Kidney tubule cell (primary cell): ENCODE data around the gene PSAPL1.
"Not testable (repeated sequence)": the region's sequence is repeated elsewhere in the genome, so short reads cannot be mapped to it uniquely, and the experiment has no call there.

Source experiments
- DNase-seq: peaks from one replicate; pipeline ENCODE4 v3.0.0-alpha.2; 2018; ENCODE audit warnings: low spot score

PSAPL1 gene

DNA sequence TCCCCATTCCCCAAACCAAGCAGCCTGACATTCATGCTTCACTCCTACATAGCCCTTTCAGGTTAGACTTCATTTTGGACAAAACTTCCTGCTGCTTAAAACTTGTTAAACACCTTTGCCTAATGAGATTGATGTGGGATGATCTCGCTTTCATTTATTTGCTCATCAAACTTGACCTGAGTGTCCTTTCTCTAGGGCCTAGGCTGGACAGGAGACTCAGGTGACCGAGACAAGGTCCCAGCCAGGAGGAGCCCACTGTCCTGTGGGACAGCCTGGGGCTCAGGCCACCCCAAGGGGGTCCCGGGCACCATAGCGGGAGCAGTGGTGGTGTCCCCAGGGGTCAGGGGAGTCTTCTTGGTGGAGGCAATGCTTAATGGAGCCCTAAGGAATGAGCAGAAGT is 23.7 kb upstream of the PSAPL1 start:
- DNase-seq, result no peak

DNA sequence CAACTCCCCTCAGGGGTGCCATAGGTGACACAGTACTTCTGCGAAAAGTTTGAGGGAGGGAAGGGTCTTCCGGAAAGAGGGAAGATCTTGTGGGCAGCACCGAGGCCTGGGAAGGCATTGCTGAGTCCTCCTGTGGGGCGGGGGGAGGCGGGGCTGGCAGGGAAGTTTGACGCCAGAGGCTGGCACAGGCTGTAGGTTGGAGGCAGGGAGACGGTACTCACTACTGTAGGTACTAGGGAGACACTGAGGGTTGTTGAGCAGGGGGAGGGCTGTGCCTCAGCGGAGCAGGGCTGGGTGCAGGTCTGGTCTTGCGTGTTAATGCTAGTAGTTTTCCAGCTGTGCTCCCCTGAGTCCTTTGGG is 23.3 kb upstream of the PSAPL1 start:
- DNase-seq, result no peak

DNA sequence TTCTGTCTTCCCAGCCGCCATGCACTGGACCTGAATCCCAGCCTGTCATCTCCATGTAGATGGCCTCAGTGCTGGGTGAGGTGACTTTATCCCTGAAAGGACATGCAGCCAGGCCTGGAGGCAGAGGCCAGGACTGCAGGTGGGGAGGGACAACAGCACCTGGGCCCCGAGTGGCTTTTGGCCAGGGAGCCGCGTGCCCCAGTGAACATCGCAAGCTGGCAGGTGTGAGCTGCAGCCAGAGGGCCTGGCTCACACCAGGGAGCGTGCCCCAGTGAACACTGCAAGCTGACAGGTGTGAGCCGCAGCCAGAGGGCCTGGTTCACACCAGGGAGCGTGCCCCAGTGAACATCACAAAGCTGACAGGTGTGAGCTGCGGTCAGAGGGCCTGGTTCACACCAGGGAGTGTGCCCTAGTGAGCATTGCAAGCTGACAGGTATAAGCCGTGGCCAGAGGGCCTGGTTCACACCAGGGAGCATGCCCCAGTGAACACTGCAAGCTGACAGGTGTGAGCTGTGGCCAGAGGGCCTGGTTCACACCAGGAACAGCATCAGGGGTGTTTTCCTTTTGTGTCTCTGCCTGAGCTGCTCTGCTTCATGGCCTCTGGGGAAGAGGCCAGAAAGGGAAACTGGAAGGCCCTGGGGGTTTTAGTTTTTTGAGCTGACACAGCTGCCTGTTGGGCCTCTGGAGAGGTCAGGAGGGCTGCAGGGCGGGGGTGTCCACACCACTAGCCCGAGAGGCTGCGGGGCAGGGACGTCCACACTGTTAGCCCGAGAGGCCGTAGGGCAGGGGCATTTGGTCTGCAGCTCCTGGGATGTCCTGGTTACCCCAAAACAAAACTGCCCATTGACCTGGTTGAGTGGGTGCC is 22.7 kb upstream of the PSAPL1 start:
- no peak for DNase-seq

DNA sequence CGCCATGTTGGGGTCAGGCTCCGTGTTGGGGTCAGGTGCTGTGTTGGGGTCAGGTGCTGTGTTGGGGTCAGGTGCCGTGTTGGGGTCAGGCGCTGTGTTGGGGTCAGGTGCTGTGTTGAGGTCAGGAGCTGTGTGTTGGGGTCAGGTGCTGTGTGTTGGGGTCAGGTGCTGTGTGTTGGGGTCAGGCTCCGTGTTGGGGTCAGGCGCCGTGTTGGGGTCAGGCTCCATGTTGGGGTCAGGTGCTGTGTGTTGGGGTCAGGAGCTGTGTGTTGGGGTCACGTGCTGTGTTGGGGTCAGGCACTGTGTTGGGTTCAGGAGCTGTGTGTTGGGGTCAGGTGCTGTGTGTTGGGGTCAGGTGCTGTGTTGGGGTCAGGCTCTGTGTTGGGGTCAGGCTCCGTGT is 18.1 kb upstream of the PSAPL1 start:
- not testable (repeated sequence) for DNase-seq

DNA sequence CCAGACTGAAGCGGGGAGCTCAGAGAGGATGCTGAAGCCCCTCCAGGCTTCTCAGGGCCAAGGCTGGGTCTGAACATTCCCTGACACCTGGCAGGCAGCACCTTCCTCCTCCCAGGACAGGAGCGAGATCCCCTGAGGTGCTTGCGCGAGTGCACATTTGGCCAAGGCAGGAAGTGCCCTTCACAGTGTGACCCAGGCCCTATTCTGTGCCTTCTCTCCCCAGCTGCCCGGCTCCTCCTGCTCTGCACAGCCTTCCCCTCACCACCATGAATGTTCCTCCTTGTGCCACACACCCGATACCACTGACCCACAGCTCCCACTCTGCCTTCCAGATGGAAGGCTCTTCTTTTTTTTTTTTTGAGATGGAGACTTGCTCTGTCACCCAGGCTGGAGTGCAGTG is 17.1 kb upstream of the PSAPL1 start:
- DNase-seq, result no peak

DNA sequence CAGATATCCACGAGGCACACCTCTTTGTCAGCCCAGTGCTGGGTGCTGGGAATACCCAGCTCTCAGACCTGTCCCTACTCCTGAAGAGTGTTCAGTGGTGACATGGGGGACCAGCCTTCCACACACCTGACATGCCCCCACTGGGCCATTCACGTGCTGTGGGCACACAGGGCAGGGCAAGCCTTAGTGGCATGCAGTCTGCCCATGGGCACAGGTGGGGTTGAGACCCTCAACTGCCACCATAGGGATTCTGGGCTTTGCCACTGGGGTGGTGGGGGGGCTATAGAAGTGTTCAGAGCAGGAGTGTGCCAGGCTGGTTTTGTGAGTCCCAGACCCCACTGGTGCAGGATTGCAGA is 16.7 kb upstream of the PSAPL1 start:
- DNase-seq, result no peak

DNA sequence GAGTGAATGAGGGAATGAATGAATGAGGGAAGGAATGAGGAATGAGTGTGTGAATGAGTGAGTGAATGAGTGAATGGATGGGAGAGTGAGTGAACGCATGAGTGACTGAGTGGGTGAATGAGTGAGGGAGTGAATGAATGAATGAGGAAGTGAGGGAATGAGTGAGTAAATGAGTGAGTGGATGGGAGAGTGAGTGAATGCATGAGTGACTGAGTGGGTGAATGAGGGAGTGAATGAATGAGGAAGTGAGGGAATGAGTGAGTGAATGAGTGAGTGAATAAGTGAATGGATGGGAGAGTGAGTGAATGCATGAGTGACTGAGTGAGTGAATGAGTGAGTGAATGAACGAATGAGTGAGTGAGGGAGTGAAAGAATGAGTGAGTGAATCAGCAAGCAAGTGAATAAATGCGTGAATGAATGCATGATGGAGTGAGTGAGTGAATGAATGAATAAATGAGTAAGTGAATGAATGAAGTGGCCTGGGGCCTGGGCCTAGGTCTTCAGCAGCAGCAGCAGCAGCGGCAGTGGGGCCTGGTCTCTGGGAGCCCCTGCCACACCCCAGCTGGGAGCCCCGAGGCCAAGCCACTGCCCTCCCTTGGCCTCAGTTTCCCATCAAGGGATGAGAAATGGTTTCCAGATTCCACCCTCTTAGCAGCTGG is 16.2 kb upstream of the PSAPL1 start:
- DNase-seq, result no peak

DNA sequence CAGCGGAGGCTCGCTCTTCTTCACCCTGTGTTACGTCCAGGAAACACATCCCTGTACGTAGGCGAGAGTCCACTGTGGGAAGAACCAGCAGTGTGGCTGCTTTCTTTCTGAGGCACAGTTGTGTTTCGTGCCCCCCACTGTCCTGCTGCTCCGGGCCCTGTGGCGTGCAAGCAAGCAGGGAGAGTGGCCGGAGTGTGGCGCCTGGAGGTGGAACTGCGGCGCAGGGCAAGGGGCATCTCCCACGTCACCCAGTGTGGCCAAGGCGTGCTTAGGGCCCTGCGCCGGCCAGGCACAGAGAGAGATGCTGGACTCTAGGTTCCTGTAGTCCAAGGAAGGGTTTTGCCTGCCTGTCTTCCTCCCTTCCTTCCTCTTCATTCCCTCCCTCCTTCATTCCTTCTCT is 13.3 kb upstream of the PSAPL1 start:
- no peak for DNase-seq

DNA sequence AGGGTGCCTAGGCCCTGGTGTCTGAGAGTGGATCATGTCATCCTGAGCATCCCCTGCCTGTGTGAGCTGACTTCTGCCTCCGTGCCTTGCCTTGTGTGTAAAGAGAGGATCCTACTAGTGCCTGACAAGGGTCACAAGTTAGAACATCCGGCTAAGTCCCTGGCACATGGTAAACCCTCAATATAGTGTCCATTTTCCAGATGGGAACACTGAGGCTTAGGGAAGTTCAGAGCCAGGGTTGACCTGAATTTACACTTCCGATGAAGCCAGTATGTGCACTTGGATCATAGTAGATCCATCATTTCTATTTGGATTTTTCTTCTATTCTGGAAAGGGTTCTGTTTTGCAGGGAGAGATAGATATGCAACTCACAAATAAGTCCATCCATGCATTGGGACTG is 12.5 kb upstream of the PSAPL1 start:
- no peak for DNase-seq

DNA sequence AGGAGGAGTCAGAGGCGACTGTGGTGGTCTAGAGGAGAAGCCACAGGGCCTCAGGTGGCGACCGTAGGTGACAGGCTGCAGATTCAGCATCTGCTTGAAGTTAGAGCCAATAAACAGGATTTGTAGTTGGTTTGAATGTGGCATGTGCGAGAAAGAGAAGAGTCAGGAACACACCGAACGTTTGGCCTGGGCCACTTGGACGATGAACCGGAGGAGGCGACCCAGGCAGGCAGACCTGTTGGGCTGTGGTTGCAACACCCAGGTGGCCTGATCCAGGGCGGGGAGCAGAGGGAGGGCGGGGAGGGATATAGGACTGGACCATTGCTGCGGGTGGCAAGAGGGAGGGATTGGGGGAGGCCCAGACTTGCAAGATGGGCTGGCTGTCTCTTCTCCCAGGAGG is 10.0 kb upstream of the PSAPL1 start:
- no peak for DNase-seq

DNA sequence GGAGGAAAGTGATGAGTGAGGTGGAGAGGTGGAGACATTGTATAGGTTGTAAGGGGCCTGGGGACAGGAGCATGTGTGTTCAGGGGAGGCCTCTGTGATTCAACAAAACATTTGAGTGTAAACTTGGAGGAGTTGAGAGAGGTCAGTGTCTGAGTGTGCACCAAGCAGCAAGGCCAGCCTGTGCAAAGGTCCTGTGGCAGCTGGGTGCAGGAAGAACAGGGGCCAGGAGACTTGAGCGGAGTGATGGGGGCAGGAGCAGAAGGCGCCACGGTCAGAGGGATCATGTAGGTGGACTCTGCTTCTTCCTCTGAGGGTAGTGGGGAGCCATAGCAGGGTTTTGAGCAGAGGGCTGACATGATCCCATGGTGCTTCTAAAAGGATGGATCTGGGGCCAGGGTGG is 9.6 kb upstream of the PSAPL1 start:
- DNase-seq, result no peak

DNA sequence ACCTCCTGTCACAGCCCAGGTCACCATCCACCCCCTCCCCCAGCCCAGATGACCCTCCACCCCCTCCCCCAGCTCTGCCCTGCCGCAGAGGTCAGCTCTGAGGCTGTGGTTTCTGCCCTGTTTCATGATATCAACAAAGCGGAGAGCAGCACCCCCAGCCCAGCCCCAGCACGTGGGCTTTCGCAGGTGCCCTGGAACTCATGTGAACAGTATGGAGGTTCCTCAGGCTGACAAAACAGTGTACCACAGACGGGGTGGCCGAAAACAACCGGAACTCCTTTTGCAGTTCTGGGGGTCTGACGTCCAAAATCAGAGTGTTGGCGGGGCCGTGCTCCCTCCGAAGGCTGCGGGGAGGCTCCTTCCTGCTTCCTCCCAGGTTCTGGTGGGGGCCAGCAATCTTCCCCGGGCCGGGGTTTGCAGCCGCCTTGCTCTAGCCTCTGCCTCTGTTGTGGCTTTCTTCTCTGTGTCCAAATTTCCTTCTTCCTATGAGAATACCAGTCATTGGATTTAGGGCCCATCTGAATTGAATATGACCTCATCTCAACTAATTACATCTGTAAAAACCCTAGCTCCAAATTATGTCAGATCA is 7.9 kb upstream of the PSAPL1 start:
- DNase-seq, result no peak

DNA sequence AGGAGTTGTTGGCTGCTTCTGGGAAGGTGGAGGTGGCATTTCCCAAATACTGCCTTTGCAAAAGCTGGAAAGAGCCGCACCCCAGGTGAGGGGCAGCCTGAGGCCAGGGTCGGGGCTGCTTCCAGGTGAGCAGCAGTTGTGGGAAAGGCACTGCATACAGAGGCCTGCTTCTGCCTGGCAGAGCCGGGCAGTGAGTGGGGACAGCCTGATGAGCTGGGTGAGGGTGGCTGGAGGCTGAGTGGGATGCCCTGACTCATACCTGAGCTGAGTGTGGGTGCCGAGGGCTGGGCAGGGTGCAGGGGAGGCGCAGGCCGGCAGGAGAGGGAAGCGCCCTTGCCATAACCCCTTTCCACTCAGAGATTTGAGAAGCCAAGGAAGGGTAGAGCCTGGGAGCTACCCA is 6.5 kb upstream of the PSAPL1 start:
- no peak for DNase-seq

DNA sequence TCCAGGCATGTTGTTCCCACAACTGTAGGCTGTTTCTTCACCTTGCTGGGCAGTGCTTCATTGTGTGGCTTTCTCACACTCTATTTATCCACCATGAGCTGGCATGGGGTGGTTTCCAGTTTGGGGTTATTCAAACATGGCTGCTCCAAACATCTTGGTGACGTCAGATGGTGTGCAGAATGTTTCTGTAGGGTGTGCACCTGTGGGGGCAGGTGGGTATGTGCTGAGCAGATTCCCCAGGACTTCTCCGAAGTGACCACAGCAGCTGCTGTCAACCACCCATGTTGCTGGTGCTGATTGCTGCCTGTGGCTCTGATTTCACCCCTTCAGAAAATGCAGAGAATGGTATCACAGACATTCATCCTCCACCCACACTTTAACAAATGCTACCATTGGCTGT is 5.0 kb upstream of the PSAPL1 start:
- DNase-seq, result no peak

DNA sequence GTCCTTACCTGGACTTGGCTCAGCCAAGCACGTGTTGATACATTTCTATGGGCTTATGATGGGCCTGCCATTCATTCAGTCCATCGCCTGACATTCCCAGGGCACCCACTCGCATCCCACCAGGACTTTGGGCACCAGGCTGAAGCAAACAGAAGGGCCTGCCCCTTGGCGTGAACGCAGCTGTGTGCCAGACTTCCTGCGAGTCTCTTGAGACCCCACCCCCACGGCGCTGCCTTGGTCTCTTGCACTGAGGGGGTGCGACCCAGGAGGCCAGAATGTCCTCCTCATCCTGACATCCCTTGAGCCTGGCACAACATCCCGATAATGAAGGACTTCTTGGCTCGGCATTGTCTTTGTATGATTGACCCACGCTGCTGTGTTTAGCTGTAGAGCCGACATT is 1.5 kb upstream of the PSAPL1 start:
- no peak for DNase-seq

DNA sequence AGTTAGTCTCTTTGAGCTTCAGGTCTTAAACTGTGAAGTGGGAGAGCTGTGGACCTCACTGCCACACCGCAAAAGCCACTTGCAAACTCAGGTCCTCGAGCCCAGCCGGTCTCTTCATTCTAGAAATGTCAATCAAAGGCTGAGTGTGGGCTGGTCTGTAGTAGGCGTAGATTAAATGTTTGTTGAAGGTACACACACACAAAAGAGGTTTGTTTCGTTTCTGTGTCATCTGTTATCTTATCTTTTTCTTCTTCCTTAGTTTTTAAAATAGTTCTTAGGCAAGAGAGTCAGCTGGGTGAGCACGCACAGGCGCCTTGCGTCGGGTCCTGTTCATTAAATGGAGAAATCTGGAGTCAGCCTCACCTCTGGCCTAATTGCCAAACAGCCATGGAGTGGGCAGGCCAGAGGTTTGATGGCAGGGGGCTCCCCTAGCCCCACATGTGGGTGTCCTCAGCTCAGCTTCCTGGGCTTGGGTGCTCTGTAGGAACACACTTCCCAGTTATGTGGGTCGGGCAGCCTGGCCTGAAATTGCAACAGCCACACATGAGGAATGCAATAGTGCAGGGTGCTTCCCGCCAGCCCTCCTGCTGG is 836 bp upstream of the PSAPL1 start:
- no peak for DNase-seq

DNA sequence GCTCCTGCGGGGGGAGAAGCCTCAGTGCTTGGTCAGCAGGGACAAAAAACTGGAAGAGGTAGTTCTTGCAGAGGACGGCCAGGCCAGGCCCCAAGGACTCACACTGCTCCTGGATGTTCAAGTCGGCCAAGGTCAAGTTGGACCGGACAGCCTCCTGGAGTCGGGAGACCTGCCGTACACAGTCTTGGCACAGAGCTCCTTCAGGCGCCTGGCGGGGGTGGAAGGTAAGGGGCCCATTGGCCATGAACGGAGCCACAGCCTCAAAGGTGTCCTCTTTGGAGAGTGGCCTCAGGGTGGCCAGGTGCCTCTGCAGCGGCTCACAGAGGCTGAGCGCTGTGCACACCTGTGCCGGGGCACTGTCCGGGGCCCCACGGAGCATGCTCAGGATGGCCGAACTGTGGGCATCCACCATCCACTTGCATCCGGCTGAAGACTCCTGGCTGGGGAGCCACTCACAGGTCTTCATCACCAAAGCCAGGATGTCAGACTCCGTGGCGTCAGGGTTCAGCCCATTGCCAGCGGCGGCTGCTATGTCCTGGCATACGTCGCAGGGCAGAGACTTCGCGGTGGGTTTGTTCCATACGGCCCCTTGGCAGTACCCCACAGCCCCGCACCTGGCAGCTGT is 477 bp downstream of the PSAPL1 start:
- DNase-seq, result no peak

DNA sequence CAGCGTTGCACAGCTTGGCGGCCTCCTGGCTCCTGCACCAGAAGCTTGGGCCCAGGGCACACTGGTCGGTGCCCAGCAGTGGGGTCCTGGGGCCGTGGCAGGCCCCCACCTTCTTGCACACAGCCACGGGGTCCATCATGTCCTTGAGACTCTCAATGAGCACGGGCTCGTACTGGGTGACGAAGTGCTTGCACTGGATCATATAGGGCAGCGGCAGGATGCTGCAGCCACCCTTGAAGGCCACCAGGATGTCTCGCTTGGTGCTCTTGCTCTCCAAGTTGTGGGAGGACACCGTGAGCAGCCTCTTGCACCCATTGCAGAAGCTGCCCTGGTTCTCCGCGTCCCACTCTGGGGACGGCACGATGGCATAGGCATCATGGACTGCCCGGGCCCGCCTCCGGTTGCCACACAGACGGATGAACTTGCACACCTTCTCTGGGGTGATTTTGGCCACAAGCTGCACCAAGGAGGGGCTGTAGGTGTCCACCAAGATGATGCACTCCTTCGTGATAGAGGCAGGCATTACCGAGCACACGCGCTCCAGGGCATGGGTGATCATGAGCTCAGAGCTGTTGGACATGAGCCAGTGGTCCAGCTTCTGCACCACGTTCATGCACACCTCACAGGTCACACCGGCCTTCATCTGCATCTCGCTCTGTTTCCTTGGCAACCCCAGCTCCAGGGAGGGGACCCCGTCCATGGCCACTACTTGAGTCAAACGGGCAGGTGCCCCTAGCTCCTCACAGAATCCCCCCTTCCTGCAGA is 1.2 kb downstream of the PSAPL1 start:
- no peak for DNase-seq

DNA sequence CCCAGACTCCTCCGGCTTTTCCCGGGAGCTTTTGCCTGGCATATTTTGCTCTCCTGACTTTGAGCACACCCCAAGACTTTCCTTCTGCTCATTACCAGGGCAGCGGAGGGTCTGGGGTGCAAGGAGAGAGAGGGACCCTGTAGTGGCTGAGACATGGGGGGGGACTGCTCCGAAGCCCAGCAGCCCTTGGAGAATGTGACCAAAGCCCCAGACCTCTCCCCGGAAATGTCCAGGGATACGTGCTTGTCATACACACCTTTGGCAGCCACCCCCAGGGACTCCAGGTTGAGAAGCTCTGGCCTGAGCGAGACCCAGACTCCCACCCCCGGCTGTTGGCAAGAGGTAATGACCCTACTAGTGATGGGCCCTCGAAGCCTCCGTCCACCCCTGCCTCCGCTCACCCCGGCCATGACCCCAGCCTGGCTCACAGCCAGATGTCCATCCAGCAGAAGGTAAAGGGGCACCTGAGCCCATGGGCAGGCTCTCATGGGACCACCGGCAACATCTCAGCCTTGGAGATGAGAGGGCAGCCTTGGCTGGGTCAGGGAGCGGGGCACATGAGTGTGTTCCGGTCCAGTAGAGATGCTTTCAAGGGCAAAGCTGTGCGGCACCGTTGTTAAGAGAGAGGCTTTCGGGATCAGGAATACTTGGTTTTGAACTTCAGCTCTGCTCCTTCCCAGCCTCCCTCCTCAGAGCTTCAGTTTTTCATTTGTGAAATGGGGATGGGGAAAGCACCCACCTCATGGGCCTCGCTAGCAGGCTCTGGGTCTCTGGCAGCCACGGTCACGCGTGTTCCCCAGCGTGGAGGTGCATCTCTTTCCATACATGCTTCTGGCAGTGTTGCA is 2.0 kb downstream of the PSAPL1 start:
- no peak for DNase-seq

DNA sequence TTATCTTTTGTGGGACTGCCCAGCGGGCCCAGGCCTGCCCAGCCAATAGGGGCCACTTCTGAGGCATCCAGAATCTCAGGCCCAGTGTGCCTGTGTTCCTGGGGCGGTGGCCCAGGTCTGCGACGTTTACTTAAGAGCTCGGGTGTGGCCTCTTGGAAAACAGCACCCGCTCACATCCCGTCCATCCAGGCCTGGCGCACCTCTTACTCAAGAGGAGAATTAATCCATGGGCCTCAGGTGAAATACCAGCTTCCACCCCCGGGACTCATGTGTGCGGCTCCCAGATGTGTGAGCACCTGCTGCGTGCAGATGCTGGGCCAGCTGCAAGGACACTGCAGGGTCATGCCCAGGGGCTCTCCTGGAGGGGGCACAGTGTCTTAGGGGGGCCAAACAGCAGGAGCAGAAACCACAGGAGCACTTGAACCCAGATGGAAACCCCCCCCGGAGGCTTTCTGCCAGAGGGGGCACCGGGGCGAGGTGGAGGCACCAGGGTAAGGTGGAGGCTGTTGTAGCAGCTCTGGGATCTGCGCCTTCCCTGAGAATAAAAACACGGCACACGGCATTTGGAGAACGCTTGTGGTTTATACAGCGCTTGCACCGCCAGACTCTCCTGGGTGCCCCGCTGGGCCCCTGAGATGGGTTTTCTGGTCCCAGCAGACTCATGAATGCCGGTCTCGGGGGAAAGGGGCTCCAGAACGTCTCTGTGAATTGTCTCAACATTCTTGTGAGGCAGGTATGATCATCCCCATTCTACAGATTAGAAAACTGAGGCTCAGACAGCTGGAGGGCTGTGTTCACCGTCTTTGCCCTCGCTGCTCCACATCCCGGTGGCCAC is 2.8 kb downstream of the PSAPL1 start:
- DNase-seq, result no peak
